ENCODE measurements around the gene WDR33. TPM values are rescaled to one million over a fixed set of nuclear protein-coding genes. Genes with fewer than 3 reads are reported as not detected.

WDR33 gene
- total and polyA plus RNA-seq, 2 of the 13 experiments (the other 11 are each of a cell fraction or from before 2014, with no cell fraction given), result 54.9 to 78.2 TPM

GRCh38 chr2:127700527-127701192 lies 110.3 kb downstream of the WDR33 start (continued):
- TF ChIP-seq RNF2 (conservative IDR thresholded peaks at IDR 0.05; ENCODE audit: low read depth) (peak; percentile 68; the same call in 1 of the 2 replicates), SNAI1 (CRISPR knock-in tag; IDR thresholded peaks at IDR 0.05; ENCODE audit: borderline replicate concordance) (no peak), DNMT3B (CRISPR knock-in tag; conservative IDR thresholded peaks at IDR 0.05) (peak; percentile 65; the same call in 1 of the 2 replicates), ZNF207 (IDR thresholded peaks at IDR 0.05; ENCODE audit: borderline replicate concordance) (no peak), RAD21 (CRISPR knock-in tag; IDR thresholded peaks at IDR 0.05) (0 out of 2 replicates have a peak, but pooled peaks have one; percentile 16), ZNF138 (CRISPR knock-in tag; IDR thresholded peaks at IDR 0.05; ENCODE audit: low read depth) (no peak), SOX13 (IDR thresholded peaks at IDR 0.05) (no peak), SOX13 (CRISPR knock-in tag; conservative IDR thresholded peaks at IDR 0.05 in 1 of 2, IDR thresholded peaks at IDR 0.05 in 1 of 2) (peak in 1 of 2 experiments; percentile 38; a peak in 2 of 4 replicates), ZNF501 (CRISPR knock-in tag; IDR thresholded peaks at IDR 0.05) (no peak), FOXK1 (CRISPR knock-in tag; IDR thresholded peaks at IDR 0.05; ENCODE audit: borderline replicate concordance, low read depth) (peak; percentile 48; the same call in 1 of the 2 replicates), GZF1 (CRISPR knock-in tag; IDR thresholded peaks at IDR 0.05) (no peak), ARID5B (CRISPR knock-in tag; IDR thresholded peaks at IDR 0.05) (peak; percentile 43; the same call in 1 of the 2 replicates), TFDP1 (CRISPR knock-in tag; IDR thresholded peaks at IDR 0.05; ENCODE audit: borderline replicate concordance) (peak; percentile 93), NR2F6 (IDR thresholded peaks at IDR 0.05) (no peak), NR2F6 (CRISPR knock-in tag; IDR thresholded peaks at IDR 0.05) (peak; percentile 59; the same call in 1 of the 2 replicates), BRD4 (CRISPR knock-in tag; IDR thresholded peaks at IDR 0.05) (0 out of 2 replicates have a peak, but pooled peaks have one; percentile 57), ZNF180 (CRISPR knock-in tag; IDR thresholded peaks at IDR 0.05; ENCODE audit: borderline replicate concordance, low read depth) (no peak), MYC (CRISPR knock-in tag; IDR thresholded peaks at IDR 0.05; ENCODE audit: borderline replicate concordance) (peak; percentile 82), ZZZ3 (CRISPR knock-in tag; IDR thresholded peaks at IDR 0.05; ENCODE audit: borderline replicate concordance) (no peak), ZNF589 (CRISPR knock-in tag; conservative IDR thresholded peaks at IDR 0.05) (no peak), SUZ12 (IDR thresholded peaks at IDR 0.05; ENCODE audit: low read depth, low read length) (no peak), RCOR2 (CRISPR knock-in tag; IDR thresholded peaks at IDR 0.05) (no peak; the same call in 1 of the 2 replicates), MAX (IDR thresholded peaks at IDR 0.05) (peak; percentile 94), GLMP (CRISPR knock-in tag; IDR thresholded peaks at IDR 0.05; ENCODE audit: borderline replicate concordance) (no peak), ZNF746 (CRISPR knock-in tag; IDR thresholded peaks at IDR 0.05) (no peak), ZNF354B (CRISPR knock-in tag; IDR thresholded peaks at IDR 0.05) (0 out of 2 replicates have a peak, but pooled peaks have one; percentile 51)
